Hepatic stellate cell (primary cell): ENCODE measurements around the gene GLMP.
A peak's percentile ranks its signal among the peaks of the same experiment; 100 is the strongest.

Experiments
- DNase-seq: peaks from one replicate; pipeline ENCODE4 v3.0.0; 2011; ENCODE audit warnings: low spot score

Gene GLMP, protein sequence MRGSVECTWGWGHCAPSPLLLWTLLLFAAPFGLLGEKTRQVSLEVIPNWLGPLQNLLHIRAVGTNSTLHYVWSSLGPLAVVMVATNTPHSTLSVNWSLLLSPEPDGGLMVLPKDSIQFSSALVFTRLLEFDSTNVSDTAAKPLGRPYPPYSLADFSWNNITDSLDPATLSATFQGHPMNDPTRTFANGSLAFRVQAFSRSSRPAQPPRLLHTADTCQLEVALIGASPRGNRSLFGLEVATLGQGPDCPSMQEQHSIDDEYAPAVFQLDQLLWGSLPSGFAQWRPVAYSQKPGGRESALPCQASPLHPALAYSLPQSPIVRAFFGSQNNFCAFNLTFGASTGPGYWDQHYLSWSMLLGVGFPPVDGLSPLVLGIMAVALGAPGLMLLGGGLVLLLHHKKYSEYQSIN

DNA sequence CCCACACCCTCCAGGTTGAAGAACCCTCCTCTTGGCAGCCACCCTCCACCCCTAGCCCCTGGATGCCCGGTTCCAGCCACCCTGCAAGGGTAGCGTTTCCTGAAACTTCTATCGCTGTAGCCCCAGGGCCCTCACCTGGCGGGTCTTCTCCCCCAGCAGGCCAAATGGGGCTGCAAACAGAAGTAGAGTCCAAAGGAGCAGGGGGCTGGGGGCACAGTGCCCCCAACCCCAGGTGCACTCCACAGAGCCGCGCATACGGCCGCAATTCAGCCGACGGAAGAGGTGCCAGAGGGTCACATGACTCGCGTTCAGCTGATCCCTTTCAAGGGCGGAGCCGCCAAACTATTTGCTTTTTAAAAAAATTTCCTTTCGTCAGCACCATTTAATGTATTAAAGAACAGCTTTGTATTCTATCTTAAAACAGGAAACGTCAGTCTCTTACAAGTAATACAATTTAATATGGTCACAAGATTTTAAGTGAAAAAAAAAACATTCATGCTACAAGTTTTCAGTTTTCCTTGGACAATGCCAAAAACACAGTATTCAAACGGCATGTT is at the start of gene GLMP:
GLMP (minus strand) TSS at position 289 of the 557 bp plus-strand sequence; CDS start at position 255, 34 bp downstream.
- peak; percentile 79 for DNase-seq

DNA sequence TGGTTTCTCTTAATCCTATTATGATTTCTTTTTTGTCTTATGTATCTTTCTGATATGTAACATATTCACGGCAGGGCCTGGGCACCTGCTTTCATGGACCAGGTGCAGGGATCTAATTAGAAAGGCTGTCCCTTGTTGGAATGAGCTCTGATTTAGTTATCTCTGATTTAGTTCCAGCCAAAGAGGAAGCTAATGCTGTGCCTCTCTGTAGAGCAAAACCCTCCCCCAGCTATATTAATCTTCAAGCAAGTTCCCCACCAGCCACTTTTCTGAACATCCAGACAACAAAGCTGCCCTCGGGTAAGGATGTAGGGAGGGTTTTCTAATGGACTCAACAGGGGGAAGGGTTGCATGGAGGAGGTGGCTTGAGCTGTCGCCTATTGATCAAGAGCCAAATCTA is 48.9 kb upstream of the GLMP start:
- no peak for DNase-seq

DNA sequence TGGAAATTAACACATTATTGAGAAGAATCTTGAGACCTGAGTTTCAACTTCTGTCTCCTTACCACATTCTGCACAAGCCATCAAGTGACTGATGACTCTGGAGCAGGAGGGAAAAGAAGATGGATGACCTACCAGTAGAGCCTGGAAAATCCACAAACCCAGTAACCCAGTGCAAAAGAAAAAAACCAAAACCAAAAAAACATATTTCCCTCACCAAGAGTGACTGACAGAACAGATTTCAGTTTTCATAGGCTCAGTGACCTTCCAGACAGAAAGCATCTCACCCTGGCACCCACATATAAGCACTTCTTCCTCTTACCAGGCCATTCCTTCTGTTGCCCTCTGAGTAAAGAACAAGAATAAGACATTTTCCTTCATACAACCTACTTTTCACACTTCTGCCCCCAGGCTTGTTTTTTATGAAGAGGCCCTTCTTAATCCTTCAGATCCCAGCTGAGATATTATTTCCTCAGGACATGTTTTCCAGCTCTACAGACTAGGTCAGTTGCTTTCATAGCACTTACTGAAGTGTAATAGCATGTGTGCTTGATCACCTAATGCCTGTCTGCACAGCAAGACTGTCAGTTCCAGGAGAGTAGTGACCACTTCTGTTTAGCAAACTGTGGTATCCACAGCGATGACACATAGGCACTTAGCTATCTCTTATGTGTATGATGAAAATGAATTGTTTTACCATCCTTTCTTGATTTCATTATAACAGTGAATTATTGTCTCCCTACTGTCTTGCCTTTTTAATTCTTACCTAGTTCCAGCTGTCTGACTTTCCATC is 46.9 kb upstream of the GLMP start:
- no peak for DNase-seq

DNA sequence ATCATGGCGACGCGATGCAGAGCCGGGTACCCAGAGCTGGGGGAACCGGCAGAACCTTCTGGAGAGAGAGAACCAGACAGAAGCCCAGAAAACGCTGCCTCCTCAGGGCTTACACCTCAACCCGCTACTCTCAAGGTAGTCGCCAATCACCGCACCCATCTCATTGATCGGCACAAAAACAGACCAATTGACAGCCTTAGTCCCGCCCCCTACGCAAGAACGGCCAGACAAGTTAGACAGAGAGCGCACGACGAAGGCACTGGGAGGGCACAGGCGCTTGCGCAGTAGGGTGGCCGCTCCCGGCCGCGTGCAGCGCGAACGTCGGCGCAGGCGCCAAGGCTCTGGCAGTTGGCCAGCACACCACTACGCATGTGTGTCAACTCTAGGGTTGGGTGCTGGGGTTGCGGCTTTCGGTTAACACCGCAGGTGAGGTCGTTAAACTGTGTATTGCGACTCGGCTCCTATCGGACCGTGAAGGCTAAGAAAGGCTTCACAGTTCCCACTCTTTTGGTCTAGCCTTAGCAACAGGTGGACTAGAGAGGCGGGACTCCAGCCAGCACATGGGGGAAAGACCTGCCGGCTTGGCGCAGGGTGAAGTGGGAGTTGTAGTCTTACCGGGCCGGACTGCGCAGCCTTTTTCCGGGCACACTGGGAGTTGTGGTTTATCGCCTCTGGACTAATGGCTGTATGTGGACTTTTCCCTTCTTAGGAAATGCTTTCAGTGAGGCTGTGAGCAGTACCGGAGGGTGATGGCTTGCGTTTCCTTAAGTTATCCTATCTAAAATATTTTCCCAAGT is 42.9 kb upstream of the GLMP start, which contains the start of the genes CCT3 and TSACC:
CCT3 (minus strand) TSS at position 113 of the 797 bp plus-strand sequence; CDS start at position 5, 108 bp downstream.
TSACC (plus strand) TSS at position 347 of the 797 bp plus-strand sequence. CDS start 1,232 bp downstream, outside the sequence.
- DNase-seq, result peak; percentile 99

DNA sequence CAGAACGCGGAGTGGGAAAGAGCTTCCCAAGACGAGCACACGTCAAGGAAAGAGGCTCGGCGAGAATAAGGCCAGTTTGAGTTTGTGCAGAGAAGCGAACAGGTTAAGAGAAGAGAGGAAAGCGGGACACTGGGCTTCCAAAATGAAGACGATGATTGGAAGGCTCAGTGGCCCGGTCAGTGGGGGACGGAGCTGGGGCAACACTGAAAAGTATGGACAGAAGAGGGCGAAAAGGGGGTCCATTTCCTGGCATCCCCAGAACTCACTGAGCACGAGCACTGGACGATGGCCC is 42.4 kb upstream of the GLMP start:
- DNase-seq, result no peak

DNA sequence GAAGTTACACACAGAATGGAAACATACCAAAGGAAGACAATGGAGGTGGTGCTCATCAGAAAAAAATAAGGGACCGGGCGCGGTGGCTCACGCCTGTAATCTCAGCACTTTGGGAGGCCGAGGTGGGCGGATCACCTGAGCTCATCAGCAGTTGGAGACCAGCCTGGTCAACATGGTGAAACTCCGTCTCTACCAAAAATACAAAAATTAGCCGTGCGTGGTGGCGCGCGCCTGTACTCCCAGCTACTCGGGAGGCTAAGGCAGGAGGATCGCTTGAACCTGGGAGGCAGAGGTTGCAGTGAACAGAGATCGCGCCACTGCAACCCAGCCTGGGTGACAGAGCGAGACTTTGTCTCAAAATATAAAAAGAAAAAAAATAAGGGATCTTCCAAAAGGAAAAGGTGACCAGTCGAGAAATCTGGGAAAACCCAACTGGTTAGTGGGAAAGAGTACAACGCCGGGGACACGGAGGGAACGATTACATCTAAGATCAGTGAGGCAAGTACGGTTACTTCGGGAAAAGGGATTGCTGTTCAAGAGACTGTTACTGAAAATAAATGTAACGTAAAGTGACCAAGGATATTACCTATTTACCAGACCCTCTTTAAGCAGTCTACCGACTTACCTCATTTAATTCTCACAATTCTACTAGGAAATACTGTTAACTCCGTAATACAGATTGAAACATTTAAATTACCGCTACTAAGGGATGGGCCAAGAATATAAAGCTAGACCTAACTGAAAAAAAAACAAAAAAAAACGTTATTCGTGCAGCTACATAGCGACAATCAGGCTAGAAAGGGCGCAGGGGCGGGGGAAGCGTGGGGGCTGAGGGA is 41.8 kb upstream of the GLMP start:
- no peak for DNase-seq

DNA sequence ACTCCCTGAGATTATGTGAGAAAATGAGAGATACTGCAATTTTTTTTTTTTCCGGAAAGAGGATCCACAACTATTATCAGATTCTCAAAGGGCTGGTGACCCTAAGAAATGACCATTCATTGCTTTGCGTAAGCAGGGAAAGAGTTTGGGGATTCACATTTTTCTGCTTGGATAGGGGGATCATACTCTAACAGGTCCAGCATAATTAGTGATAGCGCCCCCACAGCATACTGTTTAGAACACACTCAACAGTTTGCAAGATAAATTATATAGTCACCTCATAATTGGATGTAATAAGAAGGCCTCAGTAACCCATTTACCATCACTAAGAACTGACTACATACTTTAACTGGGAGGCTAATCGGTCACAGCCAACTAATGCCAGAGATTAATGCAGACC is 40.8 kb upstream of the GLMP start:
- DNase-seq, result no peak

DNA sequence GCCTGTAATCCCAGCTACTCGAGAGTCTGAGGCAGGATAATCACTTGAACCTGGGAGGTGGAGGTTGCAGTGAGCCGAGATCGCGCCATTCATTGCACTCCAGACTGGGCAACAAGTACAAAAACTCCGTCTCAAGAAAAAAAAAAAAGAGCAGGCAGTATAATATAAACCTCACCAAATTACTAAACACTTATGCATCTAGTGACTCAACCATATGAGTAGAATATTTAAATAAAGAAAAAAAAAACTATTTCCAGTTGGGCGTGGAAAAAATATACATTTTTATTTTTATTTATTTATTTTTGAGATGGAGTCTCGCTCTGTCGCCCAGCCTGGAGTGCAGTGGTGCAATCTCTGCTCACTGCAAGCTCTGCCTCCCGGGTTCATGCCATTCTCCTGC is 27.7 kb upstream of the GLMP start:
- peak; percentile 35 for DNase-seq

DNA sequence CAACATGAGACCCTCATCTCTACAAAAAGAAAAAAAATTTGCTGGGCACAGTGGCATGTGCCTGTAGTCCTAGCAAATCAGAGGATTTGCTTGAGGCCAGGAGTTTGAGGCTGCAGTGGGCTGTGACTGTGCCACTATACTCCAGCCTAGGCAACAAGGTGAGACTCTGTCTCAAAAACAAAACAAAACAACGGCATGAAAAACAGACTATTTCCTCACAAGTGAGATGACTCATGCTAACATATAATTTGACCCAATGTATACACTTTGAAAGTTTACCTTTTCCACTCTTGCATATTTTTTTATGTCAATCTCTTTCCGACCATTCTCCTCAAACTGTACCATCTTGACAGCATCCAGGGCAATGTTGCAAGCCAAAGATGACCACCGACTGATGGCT is 25.1 kb upstream of the GLMP start:
- no peak for DNase-seq

DNA sequence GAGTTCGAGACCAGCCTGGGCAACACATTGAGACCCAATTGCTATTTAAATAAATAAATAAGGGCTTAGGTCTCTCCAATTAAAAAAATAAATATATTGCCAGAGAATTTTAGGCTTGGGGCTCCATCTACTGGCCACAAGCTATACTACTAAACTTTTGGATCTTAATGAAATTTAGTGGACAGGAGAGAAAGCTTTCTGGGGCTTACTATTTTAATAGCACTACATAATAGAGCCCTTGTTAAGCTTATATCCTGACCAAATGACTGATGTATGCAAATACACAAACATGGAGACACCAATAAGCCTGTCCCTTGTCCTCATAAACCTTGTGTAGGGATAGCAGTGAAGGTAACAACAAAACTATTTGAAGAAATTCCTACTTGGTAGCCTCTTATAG is 24.2 kb upstream of the GLMP start:
- DNase-seq, result peak; percentile 37

DNA sequence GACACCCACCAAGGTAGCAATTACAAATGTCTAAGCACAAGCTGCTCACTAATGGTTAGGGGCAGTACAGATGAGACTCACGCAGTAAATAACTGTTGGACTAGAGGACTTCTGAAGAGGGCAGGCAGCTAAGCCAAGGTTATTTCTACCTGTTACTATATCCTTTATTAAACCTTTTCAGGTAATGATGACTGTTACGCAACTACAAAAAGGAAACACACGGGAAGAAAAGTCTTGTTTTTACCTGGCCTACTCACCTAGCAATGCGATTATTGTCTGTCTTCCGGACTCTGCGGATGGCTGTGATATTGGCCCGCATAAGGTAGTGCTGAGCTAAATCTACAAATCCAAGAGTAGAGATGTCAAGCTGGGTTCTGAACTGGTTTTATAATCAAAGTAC is 21.4 kb upstream of the GLMP start:
- DNase-seq, result no peak

DNA sequence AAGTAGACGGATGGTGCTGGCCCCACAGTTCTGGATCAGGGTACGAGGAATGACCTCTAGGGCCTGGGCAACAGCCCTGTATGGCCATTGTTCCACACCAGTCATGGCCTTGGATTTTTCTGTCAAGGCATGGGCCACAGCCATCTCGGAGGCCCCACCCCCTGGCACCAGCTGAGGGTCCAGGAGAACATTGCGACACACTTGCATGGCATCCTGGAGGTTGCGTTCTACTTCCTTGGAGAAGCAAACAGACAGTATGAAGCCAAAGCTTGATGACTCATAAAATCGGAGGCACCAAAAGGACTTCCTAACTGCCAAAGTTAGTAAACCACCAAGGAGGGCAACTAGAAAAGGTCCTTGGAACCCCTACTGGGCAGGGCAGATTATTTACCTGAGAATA is 15.5 kb upstream of the GLMP start:
- no peak for DNase-seq

DNA sequence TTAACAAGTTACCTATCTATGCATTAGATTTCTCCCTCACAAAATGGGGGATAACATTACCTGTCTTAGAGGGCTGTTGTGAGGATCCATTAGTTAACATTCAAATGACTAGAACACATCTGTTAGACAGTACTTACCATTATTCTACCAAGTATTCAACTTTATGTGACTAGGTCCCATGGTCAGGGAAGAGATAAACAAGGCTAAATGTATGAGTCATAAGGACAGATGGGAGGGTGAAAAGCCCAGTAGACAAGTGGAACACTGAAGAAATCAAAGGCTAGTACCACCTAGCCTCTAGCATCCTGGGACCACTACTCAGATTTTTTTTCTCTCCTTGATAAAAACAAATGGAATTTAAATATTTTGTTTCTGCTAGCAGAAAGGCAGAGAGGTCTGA is 12.6 kb upstream of the GLMP start:
- DNase-seq, result peak; percentile 60

DNA sequence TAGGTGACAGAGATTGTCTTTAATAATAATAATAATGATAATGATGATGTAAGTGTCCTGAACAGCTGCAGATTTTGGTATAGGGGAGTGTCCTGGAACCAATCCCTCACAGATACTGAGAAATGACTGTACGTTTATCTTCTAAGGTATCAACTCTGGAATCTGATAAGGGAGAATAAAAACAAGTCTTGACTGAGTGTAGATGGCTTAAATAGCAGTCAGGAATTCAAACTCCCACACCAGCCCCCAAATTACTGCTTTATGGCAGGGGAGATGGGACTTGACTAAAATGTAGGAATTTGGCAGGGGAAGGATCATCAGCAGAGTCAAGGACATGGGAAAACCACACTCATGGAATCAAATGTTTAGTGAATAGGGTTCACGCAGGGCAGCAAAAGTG is 9.7 kb upstream of the GLMP start:
- DNase-seq, result no peak

DNA sequence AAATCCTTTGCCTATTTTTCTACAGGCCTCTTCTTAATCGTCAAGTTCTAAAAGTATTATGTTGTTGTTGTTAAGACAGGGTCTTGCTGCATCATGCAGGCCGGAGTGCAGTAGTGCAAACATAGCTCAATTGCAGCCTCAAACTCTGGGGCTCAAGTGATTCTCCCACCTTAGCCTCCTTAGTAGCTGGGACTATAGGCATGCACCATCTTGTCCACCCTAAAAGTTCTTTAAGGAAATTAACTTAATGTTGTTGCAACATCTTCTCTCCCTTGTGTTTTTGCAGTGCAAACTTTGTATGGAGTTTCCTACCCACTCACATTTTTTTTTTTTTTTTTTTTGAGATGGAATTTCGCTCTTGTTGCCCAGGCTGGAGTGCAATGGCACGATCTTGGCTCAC is 7.8 kb upstream of the GLMP start:
- DNase-seq, result no peak

DNA sequence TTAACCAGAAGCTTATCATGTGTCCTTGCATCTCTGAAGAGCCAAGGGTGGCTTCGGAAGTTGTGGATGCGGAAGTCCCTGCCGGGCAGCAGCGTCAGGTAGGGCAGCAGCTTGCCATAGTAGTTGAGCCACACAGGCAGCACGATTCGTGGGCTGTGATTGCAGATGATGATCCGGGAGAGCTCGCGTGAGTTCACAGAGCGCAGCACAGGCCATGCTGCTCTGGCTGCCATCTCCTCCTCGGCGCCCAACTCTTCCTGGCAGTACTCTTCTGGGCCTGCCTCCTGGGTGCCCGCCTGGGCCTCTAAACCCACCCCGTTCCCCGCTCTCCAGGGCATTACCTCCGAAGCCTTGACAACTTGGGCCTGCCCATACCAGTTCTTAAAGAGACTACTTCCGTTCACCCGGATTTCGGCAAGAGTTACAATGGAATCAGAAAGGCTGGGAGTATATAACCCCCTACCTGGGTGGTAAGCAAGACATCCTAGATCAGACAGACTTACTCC is 3.4 kb upstream of the GLMP start, which contains the start of gene VHLL:
VHLL (minus strand) TSS at position 456 of the 506 bp plus-strand sequence; CDS start at position 338, 118 bp downstream.
- DNase-seq, result no peak

DNA sequence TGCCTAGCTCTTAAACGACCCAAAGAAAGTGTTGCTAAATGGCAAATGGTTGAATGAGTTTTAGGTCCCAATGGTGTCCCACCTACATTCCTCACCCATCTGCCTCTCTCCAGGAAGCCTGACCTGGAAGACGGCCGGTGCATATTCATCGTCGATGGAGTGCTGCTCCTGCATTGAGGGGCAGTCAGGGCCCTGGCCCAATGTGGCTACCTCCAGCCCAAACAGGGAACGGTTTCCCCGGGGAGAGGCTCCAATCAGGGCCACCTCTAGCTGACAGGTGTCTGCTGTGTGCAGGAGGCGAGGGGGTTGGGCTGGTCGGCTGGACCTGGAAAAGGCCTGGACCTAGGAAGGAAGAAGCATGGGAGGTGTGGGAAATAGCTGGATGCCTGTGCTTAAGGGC is 1.6 kb downstream of the GLMP start:
- no peak for DNase-seq

DNA sequence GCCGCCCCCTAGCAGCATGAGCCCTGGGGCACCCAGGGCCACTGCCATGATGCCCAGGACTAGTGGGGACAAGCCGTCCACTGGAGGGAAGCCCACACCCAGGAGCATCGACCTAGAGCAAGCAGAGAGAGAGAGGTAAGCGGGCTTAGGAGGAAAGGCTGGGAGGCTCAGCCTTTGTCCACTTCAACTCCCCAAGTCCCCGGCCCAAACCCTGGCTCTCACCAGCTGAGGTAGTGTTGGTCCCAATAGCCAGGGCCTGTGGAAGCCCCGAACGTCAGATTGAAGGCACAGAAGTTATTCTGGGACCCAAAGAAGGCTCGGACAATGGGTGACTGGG is 2.4 kb downstream of the GLMP start:
- no peak for DNase-seq

DNA sequence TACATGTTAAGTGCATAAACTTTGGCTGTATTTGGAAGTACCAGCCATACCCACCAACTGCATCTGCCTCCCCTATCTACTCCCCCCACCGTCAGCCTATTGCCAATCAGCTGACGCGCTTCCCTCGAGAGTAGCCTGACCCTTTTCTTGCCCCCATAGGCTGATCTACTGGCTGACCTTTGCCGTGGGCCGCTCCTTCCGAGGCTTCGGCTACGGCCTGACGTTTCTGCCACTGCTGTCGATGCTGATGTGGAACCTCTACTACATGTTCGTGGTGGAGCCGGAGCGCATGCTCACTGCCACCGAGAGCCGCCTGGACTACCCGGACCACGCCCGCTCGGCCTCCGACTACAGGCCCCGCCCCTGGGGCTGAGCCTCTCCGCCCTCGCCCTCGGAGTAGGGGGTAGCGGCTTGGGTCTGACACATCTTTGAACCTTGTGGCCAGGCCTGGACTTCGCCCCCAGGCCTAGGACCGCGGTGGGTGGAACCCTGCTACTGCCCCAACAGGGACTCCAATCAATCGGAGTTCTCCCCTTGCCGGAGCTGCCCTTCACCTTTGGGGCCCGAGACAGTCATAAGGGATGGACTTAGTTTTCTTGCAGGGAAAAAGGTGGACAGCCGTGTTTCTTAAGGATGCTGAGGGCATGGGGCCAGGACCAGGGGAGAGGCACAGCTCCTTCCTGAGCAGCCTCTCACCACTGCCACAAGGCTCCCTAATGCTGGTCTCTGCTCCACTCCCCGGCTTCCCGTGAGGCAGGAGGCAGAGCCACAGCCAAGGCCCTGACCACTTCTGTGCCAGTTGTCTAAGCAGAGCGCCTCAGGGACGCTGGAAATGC is 4.0 kb downstream of the GLMP start:
- peak; percentile 93 for DNase-seq

DNA sequence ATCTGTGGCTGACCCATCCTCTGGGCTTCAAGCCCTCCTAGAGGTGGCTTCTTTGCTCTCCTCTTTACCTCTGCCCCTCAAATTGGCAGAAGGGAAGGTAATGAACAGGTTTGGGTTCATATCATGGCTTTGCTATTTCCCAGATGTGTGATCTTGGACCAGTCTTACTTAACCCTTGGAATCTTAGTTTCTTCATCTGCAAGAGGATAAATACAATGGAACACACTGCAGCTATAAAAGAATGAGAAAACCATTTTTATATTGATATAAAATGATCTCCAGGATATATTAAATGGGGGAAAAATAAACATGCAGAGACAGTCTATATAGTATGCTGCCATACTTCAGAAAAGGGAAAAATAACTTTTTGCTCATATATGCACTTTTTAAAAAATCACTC is 5.6 kb downstream of the GLMP start:
- DNase-seq, result no peak
